T-cell (primary cell): ENCODE results near the gene KIAA1328. TPM values are rescaled to one million over a fixed set of nuclear protein-coding genes. Genes with fewer than 3 reads are reported as not detected.

Experiments used
- ATAC-seq, 4 experiments: fragments of 200-7000 bp in 3 of 4; fragments of 150-1000 bp in 1 of 4; cut with Tn5 transposase; replicated peaks in 1 of 4; 1 replicate in 3 of 4; 2 replicates in 1 of 4; pipeline ENCODE4 v1.10.0; 2021; ENCODE audit warnings: moderate library complexity in 3 of 4, mild to moderate bottlenecking in 2 of 4, moderate number of reproducible peaks in 1 of 4
- CTCF ChIA-PET, 2 donors: fragments of 300-600 bp; sonication (Branson Sonifier 250); formaldehyde crosslinking; loops; one replicate each; lab custom pipeline; 2022; ENCODE audit warnings: antibody characterized with exemption in 2 of 2; lab: Charles Lee
- POLR2A ChIA-PET, 2 donors: fragments of 300-600 bp; sonication (Branson Sonifier 250); formaldehyde crosslinking; loops; one replicate each; lab custom pipeline; 2022; ENCODE audit warnings: antibody characterized with exemption in 2 of 2; lab: Charles Lee
- DNase-seq, 35 experiments: peaks; one replicate each; pipeline versions ENCODE4 v3.0.0 to v3.0.0-alpha.2; 2013 to 2023
- H3K27ac ChIP-seq: one replicate; pipeline ENCODE4 v1.5.1; 2013; ENCODE audit warnings: low read length
- H3K27me3 ChIP-seq, 2 experiments: replicated peaks in 1 of 2; 1 replicate in 1 of 2; 2 replicates in 1 of 2; pipeline versions ENCODE4 v1.6.1 to v1.7.0; 2013; ENCODE audit warnings: low read length in 1 of 2, mixed read lengths in 1 of 2; ENCODE audit not compliant: control insufficient read depth in 2 of 2, insufficient read depth in 2 of 2; ENCODE audit errors: extremely low read depth in 1 of 2
- H3K36me3 ChIP-seq, 2 donors: 1 replicate in 1 of 2; 2 replicates in 1 of 2; pipeline versions ENCODE4 v1.6.1 to v1.7.0; 2013; ENCODE audit warnings: low read length in 1 of 2; ENCODE audit not compliant: control insufficient read depth in 2 of 2, insufficient read depth in 1 of 2; ENCODE audit errors: extremely low read depth in 1 of 2
- H3K4me1 ChIP-seq, 2 experiments: 1 replicate in 1 of 2; 2 replicates in 1 of 2; pipeline versions ENCODE4 v1.6.1 to v1.7.0; 2013; ENCODE audit warnings: low read length in 2 of 2, mixed read lengths in 1 of 2; ENCODE audit not compliant: insufficient read depth in 2 of 2, control insufficient read depth in 1 of 2; ENCODE audit errors: extremely low read depth in 1 of 2
- H3K4me3 ChIP-seq, 2 donors: 1 replicate in 1 of 2; 2 replicates in 1 of 2; pipeline versions ENCODE4 v1.5.1 to v1.7.0; 2013; ENCODE audit warnings: mild to moderate bottlenecking in 2 of 2, low read length in 1 of 2, moderate library complexity in 1 of 2; ENCODE audit not compliant: control insufficient read depth in 1 of 2; ENCODE audit errors: extremely low read depth in 1 of 2
- H3K9me3 ChIP-seq: 2 replicates; pipeline ENCODE4 v1.7.0; 2013
- H3K27ac Mint-ChIP-seq, 2 donors: one replicate each; pipeline ENCODE4 v1.8.0; 2020 to 2021; ENCODE audit warnings: mild to moderate bottlenecking in 2 of 2, mixed read lengths in 2 of 2
- H3K27me3 Mint-ChIP-seq, 2 donors: one replicate each; pipeline ENCODE4 v1.8.0; 2021 to 2022; ENCODE audit warnings: mixed read lengths in 2 of 2
- H3K36me3 Mint-ChIP-seq: one replicate; pipeline ENCODE4 v1.8.0; 2021; ENCODE audit warnings: mixed read lengths
- H3K4me1 Mint-ChIP-seq, 3 donors: one replicate each; pipeline ENCODE4 v1.8.0; 2020 to 2022; ENCODE audit warnings: mixed read lengths in 3 of 3, mild to moderate bottlenecking in 1 of 3
- H3K4me3 Mint-ChIP-seq, 3 donors: one replicate each; pipeline ENCODE4 v1.8.0; 2020 to 2022; ENCODE audit warnings: mild to moderate bottlenecking in 3 of 3, mixed read lengths in 3 of 3, moderate library complexity in 3 of 3
- H3K9me3 Mint-ChIP-seq, 3 donors: one replicate each; pipeline ENCODE4 v1.8.0; 2020 to 2022; ENCODE audit warnings: mixed read lengths in 3 of 3
- WGBS: methylation state at CpG from one replicate; pipeline ENCODE4 v1.1.5; 2013; ENCODE audit warnings: missing lambda C conversion rate; ENCODE audit not compliant: insufficient coverage; 5-methylcytosine and 5-hydroxymethylcytosine counted together
- total RNA-seq, 35 experiments: library from RNA in 6 of 35; stranded (reverse) in 6 of 35; fragments of 120-200 nt in 1 of 35; gene quantifications; one replicate each; pipeline versions ENCODE4 v1.2.1 to v1.2.4 and lab custom pipeline; 2013 to 2026

The KIAA1328 gene
- total RNA-seq, 5 donors from 2014 or later (not counting 1 experiment from before 2014, with no cell fraction given): 10.0 to 17.0 (median 11.5) TPM

GRCh38 chr18:37065254-37065653 is 236.3 kb downstream of the KIAA1328 start:
- no peak overlapping the region for H3K27ac Mint-ChIP-seq
- Histone ChIP-seq H3K4me3 (no peak overlapping the region), H3K4me1 (no peaks in the 10 kb centered on the region), H3K27me3 (no peaks in the 10 kb centered on the region), H3K36me3 (peaks cover 0 to 3% of the 10 kb centered on the region in 2 donors), H3K27ac (no peak overlapping the region), H3K9me3 (no peaks in the 10 kb centered on the region)
- ChIA-PET CTCF (no interaction called here), POLR2A (no interaction called here)
- peaks cover 6 to 14% (median 11%) of the 10 kb centered on the region in 3 donors for H3K9me3 Mint-ChIP-seq
- peaks cover 3 to 9% (median 5%) of the 10 kb centered on the region in 3 donors for H3K4me1 Mint-ChIP-seq
- no peaks in the 10 kb centered on the region for H3K27me3 Mint-ChIP-seq
- no CpG with 5 or more reads among the region's 1 CpG for WGBS
- no peak for DNase-seq
- no peak for ATAC-seq
- H3K4me3 Mint-ChIP-seq: no peak overlapping the region
- H3K36me3 Mint-ChIP-seq: peaks cover 50% of the 10 kb centered on the region

DNA sequence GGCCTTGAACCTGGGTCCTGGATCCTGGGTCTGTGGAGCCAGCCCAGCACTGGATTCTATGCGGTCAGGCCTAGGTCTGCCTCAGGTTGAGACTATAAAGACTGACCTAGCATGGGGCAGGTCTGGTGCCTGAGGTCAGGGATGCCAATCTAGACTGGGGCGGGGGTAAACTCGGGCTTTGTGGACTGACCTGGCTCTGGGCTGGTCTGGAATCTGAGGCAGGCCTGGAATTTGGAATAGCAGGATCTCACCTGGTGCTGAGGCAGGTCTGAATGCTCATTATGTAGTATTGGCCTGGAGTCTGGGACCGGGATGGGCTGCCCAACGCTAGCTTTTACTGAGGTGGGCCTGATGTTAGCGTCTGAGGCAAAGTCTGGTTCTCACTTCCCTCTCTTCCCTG is 256.0 kb downstream of the KIAA1328 start:
- Mint-ChIP-seq H3K9me3 (peaks cover 0 to 21% (median 17%) of the 10 kb centered on the region in 3 donors), H3K4me1 (no peaks in the 10 kb centered on the region), H3K4me3 (no peak overlapping the region), H3K27me3 (no peaks in the 10 kb centered on the region), H3K36me3 (peaks cover 44% of the 10 kb centered on the region), H3K27ac (no peak overlapping the region)
- no peaks in the 10 kb centered on the region for H3K36me3 ChIP-seq
- no peaks in the 10 kb centered on the region for H3K9me3 ChIP-seq
- ATAC-seq (no peak), DNase-seq (no peak)
- no peak overlapping the region for H3K4me3 ChIP-seq
- WGBS: 86% methylated on average over 3 of the region's 6 CpGs
- no peaks in the 10 kb centered on the region for H3K27me3 ChIP-seq
- H3K4me1 ChIP-seq: no peaks in the 10 kb centered on the region
- no peak overlapping the region for H3K27ac ChIP-seq
- ChIA-PET POLR2A (no interaction called here), CTCF (no interaction called here)

- H3K27me3 Mint-ChIP-seq: no peaks in the 10 kb centered on the region
- no peak overlapping the region for H3K4me3 Mint-ChIP-seq
- Histone ChIP-seq H3K27ac (no peak overlapping the region), H3K36me3 (no peaks in the 10 kb centered on the region), H3K4me1 (no peaks in the 10 kb centered on the region), H3K9me3 (no peaks in the 10 kb centered on the region), H3K4me3 (no peak overlapping the region), H3K27me3 (no peaks in the 10 kb centered on the region)
- H3K36me3 Mint-ChIP-seq: peaks cover 41% of the 10 kb centered on the region
- ChIA-PET POLR2A (no interaction called here), CTCF (no interaction called here)
- H3K4me1 Mint-ChIP-seq: no peaks in the 10 kb centered on the region
- WGBS: no CpG with 5 or more reads among the region's 2 CpGs
- DNase-seq (no peak), ATAC-seq (no peak)
- H3K9me3 Mint-ChIP-seq: peaks cover 0 to 18% (median 18%) of the 10 kb centered on the region in 3 donors
- H3K27ac Mint-ChIP-seq: no peak overlapping the region
Measured at GRCh38 chr18:37085362-37085761, 256.4 kb downstream of the KIAA1328 start.

GRCh38 chr18:37107748-37108522 is 279.0 kb downstream of the KIAA1328 start:
- H3K36me3 Mint-ChIP-seq: peaks cover 22% of the 10 kb centered on the region
- H3K27ac Mint-ChIP-seq: no peak overlapping the region
- ChIA-PET POLR2A (no interaction called here), CTCF (no interaction called here)
- Histone ChIP-seq H3K36me3 (no peaks in the 10 kb centered on the region), H3K4me3 (no peak overlapping the region), H3K27ac (no peak overlapping the region), H3K4me1 (no peaks in the 10 kb centered on the region), H3K9me3 (peaks cover 4% of the 10 kb centered on the region), H3K27me3 (no peaks in the 10 kb centered on the region)
- peaks cover 10 to 41% (median 40%) of the 10 kb centered on the region in 3 donors for H3K9me3 Mint-ChIP-seq
- H3K4me1 Mint-ChIP-seq: no peaks in the 10 kb centered on the region
- DNase-seq (no peak), ATAC-seq (no peak)
- no CpG with 5 or more reads among the region's 5 CpGs for WGBS
- H3K27me3 Mint-ChIP-seq: no peaks in the 10 kb centered on the region
- no peak overlapping the region for H3K4me3 Mint-ChIP-seq

GRCh38 chr18:37122877-37123276 is 293.9 kb downstream of the KIAA1328 start:
- Mint-ChIP-seq H3K27ac (no peak overlapping the region), H3K4me3 (no peak overlapping the region), H3K27me3 (no peaks in the 10 kb centered on the region), H3K9me3 (peaks cover 0 to 4% (median 4%) of the 10 kb centered on the region in 3 donors), H3K36me3 (no peaks in the 10 kb centered on the region), H3K4me1 (no peaks in the 10 kb centered on the region)
- DNase-seq (no peak), ATAC-seq (no peak)
- POLR2A ChIA-PET: interaction anchor here in 1 of 2 donors (0.5 kb wide), 1 partner anchor 294 kb away, joined by 3 read pairs; the partner anchor contains the start of gene TPGS2
- Histone ChIP-seq H3K4me1 (no peaks in the 10 kb centered on the region), H3K4me3 (no peak overlapping the region), H3K9me3 (no peaks in the 10 kb centered on the region), H3K27me3 (no peaks in the 10 kb centered on the region), H3K36me3 (no peaks in the 10 kb centered on the region), H3K27ac (no peak overlapping the region)
- CTCF ChIA-PET: no interaction called here

- Histone ChIP-seq H3K4me3 (no peak overlapping the region), H3K9me3 (no peaks in the 10 kb centered on the region), H3K36me3 (no peaks in the 10 kb centered on the region), H3K27ac (no peak overlapping the region), H3K4me1 (no peaks in the 10 kb centered on the region), H3K27me3 (no peaks in the 10 kb centered on the region)
- DNase-seq: no peak
- H3K4me3 Mint-ChIP-seq: no peak overlapping the region
- peaks cover 0 to 5% (median 3%) of the 10 kb centered on the region in 3 donors for H3K9me3 Mint-ChIP-seq
- POLR2A ChIA-PET: no interaction called here
- no peaks in the 10 kb centered on the region for H3K36me3 Mint-ChIP-seq
- WGBS: 80% methylated on average over 2 of the region's 2 CpGs
- H3K27ac Mint-ChIP-seq: no peak overlapping the region
- no peaks in the 10 kb centered on the region for H3K4me1 Mint-ChIP-seq
- ATAC-seq: no peak
- CTCF ChIA-PET: no interaction called here
- no peaks in the 10 kb centered on the region for H3K27me3 Mint-ChIP-seq
Measured at GRCh38 chr18:37124516-37124915, 295.6 kb downstream of the KIAA1328 start.
